NCI-H226 (cell line): Measurements from ENCODE around the gene KCTD17.
A peak's percentile ranks its signal among the peaks of the same experiment; 100 is the strongest.

Experiments used
- DNase-seq: peaks from one replicate; pipeline ENCODE4 v3.0.0-alpha.2; 2015

KCTD17 gene

GRCh38 chr22:37043828-37044538 is 7.6 kb upstream of the KCTD17 start:
- DNase-seq = peak; percentile 28

- DNase-seq = no peak
Measured at GRCh38 chr22:37044634-37045625, 6.6 kb upstream of the KCTD17 start.

- DNase-seq = no peak
Measured at GRCh38 chr22:37045958-37046357, 5.6 kb upstream of the KCTD17 start.

GRCh38 chr22:37046589-37046988 is 5.0 kb upstream of the KCTD17 start:
- no peak for DNase-seq

GRCh38 chr22:37047006-37047405 is 4.5 kb upstream of the KCTD17 start:
- DNase-seq = no peak

- DNase-seq = peak; percentile 7
Measured at GRCh38 chr22:37048133-37048532, 3.4 kb upstream of the KCTD17 start.

- DNase-seq = no peak
Measured at GRCh38 chr22:37049224-37049623, 2.3 kb upstream of the KCTD17 start.

GRCh38 chr22:37050913-37051312 is 629 bp upstream of the KCTD17 start:
- DNase-seq = no peak

GRCh38 chr22:37052386-37053309 is 1.1 kb downstream of the KCTD17 start:
- no peak for DNase-seq

GRCh38 chr22:37053310-37054055 is 1.9 kb downstream of the KCTD17 start:
- DNase-seq = no peak

GRCh38 chr22:37054056-37054395 is 2.5 kb downstream of the KCTD17 start:
- no peak for DNase-seq

- no peak for DNase-seq
Measured at GRCh38 chr22:37054600-37055365, 3.2 kb downstream of the KCTD17 start.

- no peak for DNase-seq
Measured at GRCh38 chr22:37056246-37056645, 4.7 kb downstream of the KCTD17 start.

GRCh38 chr22:37057226-37057625 is 5.7 kb downstream of the KCTD17 start:
- DNase-seq = no peak

- no peak for DNase-seq
Measured at GRCh38 chr22:37057796-37058510, 6.4 kb downstream of the KCTD17 start.

GRCh38 chr22:37058917-37059701 is 7.6 kb downstream of the KCTD17 start:
- no peak for DNase-seq

- no peak for DNase-seq
Measured at GRCh38 chr22:37059876-37060449, 8.4 kb downstream of the KCTD17 start.

- DNase-seq = no peak
Measured at GRCh38 chr22:37060801-37061610, 9.5 kb downstream of the KCTD17 start.
